H1 (cell line): Measurements from ENCODE around the gene TRIM43. TPM values are rescaled to one million over a fixed set of nuclear protein-coding genes. Genes with fewer than 3 reads are reported as not detected.
"Not testable (repeated sequence)": the region's sequence is repeated elsewhere in the genome, so short reads cannot be mapped to it uniquely, and the experiment has no call there.

Experiments
- CTCF ChIA-PET: fragments of 300-600 bp; sonication (Branson Sonifier 250); formaldehyde crosslinking; loops from one replicate; lab custom pipeline; 2021; ENCODE audit not compliant: partially characterized antibody; lab: Charles Lee
- POLR2A ChIA-PET: fragments of 300-600 bp; sonication (Branson Sonifier 250); formaldehyde crosslinking; loops from one replicate; lab custom pipeline; 2021; ENCODE audit warnings: inconsistent platforms; ENCODE audit not compliant: partially characterized antibody; lab: Charles Lee
- DNase-seq, 2 experiments: peaks; one replicate each; pipeline versions ENCODE4 v3.0.0 to v3.0.0-alpha.2; 2010 to 2022; ENCODE audit warnings: low spot score in 2 of 2, low read depth in 1 of 2, mixed read lengths in 1 of 2
- FAIRE-seq: peaks from 2 replicates; lab custom pipeline; 2011; peaks lifted over from hg19 to GRCh38; lab: Jason Lieb, UNC
- H2AFZ ChIP-seq: 2 replicates; pipeline ENCODE4 v1.8.1; 2012; ENCODE audit warnings: low read length, inconsistent platforms
- H2AK5ac ChIP-seq: 2 replicates; pipeline ENCODE4 v1.6.1; 2013; ENCODE audit warnings: low read depth, low read length
- H2BK120ac ChIP-seq: replicated peaks from 2 replicates; pipeline ENCODE3; 2013; ENCODE audit warnings: low read depth, low read length, inconsistent platforms
- H2BK12ac ChIP-seq: 2 replicates; pipeline ENCODE4 v1.6.1; 2013; ENCODE audit warnings: low read depth, low read length
- H2BK15ac ChIP-seq: 2 replicates; pipeline ENCODE4 v1.6.1; 2013; ENCODE audit warnings: low read length
- H2BK20ac ChIP-seq: 2 replicates; pipeline ENCODE4 v1.6.1; 2013; ENCODE audit warnings: low read length
- H2BK5ac ChIP-seq: 2 replicates; pipeline ENCODE4 v1.6.1; 2013; ENCODE audit warnings: low read depth, low read length
- H3K14ac ChIP-seq: 2 replicates; pipeline ENCODE4 v1.6.1; 2013; ENCODE audit warnings: inconsistent platforms; ENCODE audit not compliant: insufficient read length
- H3K18ac ChIP-seq: 2 replicates; pipeline ENCODE4 v1.6.1; 2013; ENCODE audit warnings: low read length; ENCODE audit errors: extremely low read depth
- H3K23ac ChIP-seq: 2 replicates; pipeline ENCODE4 v1.6.1; 2013; ENCODE audit warnings: inconsistent platforms; ENCODE audit not compliant: insufficient read length
- H3K23me2 ChIP-seq: 2 replicates; pipeline ENCODE4 v1.6.1; 2013; ENCODE audit warnings: low read depth, low read length
- H3K27ac ChIP-seq: 2 replicates; pipeline ENCODE4 v1.6.1; 2011; ENCODE audit warnings: low read depth, low read length, inconsistent platforms
- H3K27me3 ChIP-seq, 4 experiments: replicated peaks in 1 of 4; 1 replicate in 1 of 4; 2 replicates in 3 of 4; pipeline versions ENCODE4 v1.6.1 to v1.8.1; 2011 to 2013; ENCODE audit warnings: low read length in 3 of 4, mild to moderate bottlenecking in 3 of 4, inconsistent platforms in 2 of 4, mixed read lengths in 2 of 4, moderate library complexity in 1 of 4; ENCODE audit not compliant: control insufficient read depth in 3 of 4, insufficient read depth in 3 of 4; ENCODE audit errors: extremely low read depth in 1 of 4
- H3K36me3 ChIP-seq, 4 experiments: 2 replicates each; pipeline versions ENCODE4 v1.6.1 to v1.8.1; 2011 to 2013; ENCODE audit warnings: mild to moderate bottlenecking in 4 of 4, low read length in 3 of 4, moderate library complexity in 2 of 4, control low read depth in 1 of 4, inconsistent platforms in 1 of 4; ENCODE audit not compliant: insufficient read depth in 4 of 4, control insufficient read depth in 2 of 4
- H3K4ac ChIP-seq: replicated peaks from 2 replicates; pipeline ENCODE3; 2013; ENCODE audit warnings: low read length, low read depth, mixed read lengths, inconsistent platforms; ENCODE audit not compliant: insufficient read length
- H3K4me1 ChIP-seq, 4 experiments: replicated peaks in 1 of 4; 1 replicate in 1 of 4; 2 replicates in 3 of 4; pipeline versions ENCODE4 v1.6.1 to v1.8.1; 2011 to 2013; ENCODE audit warnings: low read length in 3 of 4, inconsistent platforms in 2 of 4, mixed read lengths in 1 of 4; ENCODE audit not compliant: insufficient read depth in 4 of 4, control insufficient read depth in 3 of 4
- H3K4me2 ChIP-seq, 2 experiments: 2 replicates each; pipeline versions ENCODE4 v1.6.1 to v1.8.1; 2011 to 2013; ENCODE audit warnings: low read depth in 2 of 2, low read length in 2 of 2, control low read depth in 1 of 2, inconsistent platforms in 1 of 2, mild to moderate bottlenecking in 1 of 2; ENCODE audit not compliant: insufficient read depth in 1 of 2
- H3K4me3 ChIP-seq, 4 experiments: fragments of 200-600, 300-600 bp in 1 of 4; sonication (generic), shearing (Covaris generic), sonication (Bioruptor Twin) in 1 of 4; 2 replicates each; pipeline versions ENCODE4 v1.5.1 to v1.8.1; 2011 to 2016; ENCODE audit warnings: low read length in 4 of 4, low read depth in 3 of 4, control low read depth in 2 of 4, inconsistent platforms in 2 of 4, mild to moderate bottlenecking in 2 of 4, mixed read lengths in 1 of 4, moderate library complexity in 1 of 4; ENCODE audit not compliant: insufficient read depth in 2 of 4; ENCODE audit errors: extremely low read depth in 1 of 4
- H3K56ac ChIP-seq: replicated peaks from 2 replicates; pipeline ENCODE3; 2013; ENCODE audit warnings: low read depth, mild to moderate bottlenecking, mixed read lengths, low read length, inconsistent platforms; ENCODE audit not compliant: insufficient read length
- H3K79me1 ChIP-seq: 2 replicates; pipeline ENCODE4 v1.6.1; 2013; ENCODE audit warnings: low read depth, low read length, control low read depth
- H3K79me2 ChIP-seq, 2 experiments: 2 replicates each; pipeline versions ENCODE4 v1.6.1 to v1.8.1; 2012 to 2013; ENCODE audit warnings: low read length in 2 of 2, mild to moderate bottlenecking in 2 of 2, inconsistent platforms in 1 of 2; ENCODE audit not compliant: insufficient read depth in 2 of 2, control insufficient read depth in 1 of 2
- H3K9ac ChIP-seq, 4 experiments: replicated peaks in 1 of 4; 1 replicate in 1 of 4; 2 replicates in 3 of 4; pipeline versions ENCODE4 v1.6.1 to v1.8.1; 2011 to 2013; ENCODE audit warnings: low read depth in 3 of 4, low read length in 3 of 4, control low read depth in 2 of 4, mild to moderate bottlenecking in 2 of 4, moderate library complexity in 2 of 4, inconsistent platforms in 1 of 4; ENCODE audit errors: extremely low read depth in 1 of 4
- H3K9me3 ChIP-seq, 2 experiments: 2 replicates each; pipeline versions ENCODE4 v1.6.1 to v1.8.1; 2012 to 2013; ENCODE audit warnings: mild to moderate bottlenecking in 2 of 2, moderate library complexity in 2 of 2, control low read depth in 1 of 2, inconsistent platforms in 1 of 2, low read depth in 1 of 2, low read length in 1 of 2, mixed read lengths in 1 of 2; ENCODE audit not compliant: insufficient read depth in 2 of 2
- H4K20me1 ChIP-seq, 2 experiments: replicated peaks in 1 of 2; 2 replicates each; pipeline versions ENCODE3 to v1.8.1; 2011 to 2013; ENCODE audit warnings: inconsistent platforms in 2 of 2, low read length in 2 of 2, mild to moderate bottlenecking in 1 of 2; ENCODE audit not compliant: insufficient read depth in 2 of 2, control insufficient read depth in 1 of 2
- H4K5ac ChIP-seq: 2 replicates; pipeline ENCODE4 v1.6.1; 2013; ENCODE audit warnings: low read length, low read depth, mixed read lengths, inconsistent platforms; ENCODE audit not compliant: insufficient read length
- H4K8ac ChIP-seq: 2 replicates; pipeline ENCODE4 v1.8.0; 2013; ENCODE audit warnings: mild to moderate bottlenecking, moderate library complexity, low read length, inconsistent platforms; ENCODE audit not compliant: insufficient read depth; ENCODE audit errors: extremely low read depth
- H4K91ac ChIP-seq: replicated peaks from 2 replicates; pipeline ENCODE3; 2013; ENCODE audit warnings: low read length, mixed read lengths, inconsistent platforms; ENCODE audit not compliant: insufficient read length
- WGBS, 2 experiments: shearing (Covaris generic) in 1 of 2; methylation state at CpG; one replicate each; pipeline versions ENCODE4 v1.1.6 to v1.1.7; 2013 to 2015; ENCODE audit warnings: low lambda C conversion rate in 2 of 2, mixed read lengths in 2 of 2, inconsistent platforms in 1 of 2, low coverage in 1 of 2, missing lambda C conversion rate in 1 of 2; ENCODE audit not compliant: insufficient replicate concordance in 2 of 2, insufficient coverage in 1 of 2, insufficient read length in 1 of 2; ENCODE audit errors: extremely low coverage in 1 of 2, missing lambda C conversion rate in 1 of 2; 5-methylcytosine and 5-hydroxymethylcytosine counted together
- polyA plus RNA-seq, 7 experiments: library from polyadenylated mRNA; depleted of rRNA in 3 of 7; stranded (reverse) in 5 of 7; unstranded in 2 of 7; fragments of >200 nt in 5 of 7; fragments of 200-250 nt in 2 of 7; gene quantifications; 1 replicate in 5 of 7; 2 replicates in 1 of 7; 4 replicates in 1 of 7; pipeline versions ENCODE4 v1.2.1 to v1.2.3, GENCODE V29; 2011 to 2013; ENCODE audit warnings: missing spikeins in 2 of 7, mixed read lengths in 2 of 7
- total RNA-seq: library from RNA; stranded (reverse); fragmentation: NEBNext Ultra II Directional; extraction: Animal tissue kit (Norgen Biotek cat#: 25700); gene quantifications from 2 replicates; pipeline ENCODE4 v1.2.1, GENCODE V29; 2021

Gene TRIM43
- total and polyA plus RNA-seq, 2 of the 8 experiments (the other 6 are each of a cell fraction or from before 2014, with no cell fraction given) = not detected

- H3K27me3 ChIP-seq, H2BK5ac ChIP-seq, H3K9ac ChIP-seq, POLR2A ChIA-PET, H3K18ac ChIP-seq, H3K9me3 ChIP-seq, H2BK120ac ChIP-seq, H2AK5ac ChIP-seq, H3K79me2 ChIP-seq, FAIRE-seq, H3K27ac ChIP-seq, DNase-seq, H2BK20ac ChIP-seq, H3K23me2 ChIP-seq, H3K79me1 ChIP-seq, H2AFZ ChIP-seq, H4K8ac ChIP-seq, H3K14ac ChIP-seq, H4K91ac ChIP-seq, CTCF ChIA-PET, H2BK15ac ChIP-seq, H2BK12ac ChIP-seq, H3K56ac ChIP-seq, H4K5ac ChIP-seq, H3K4me1 ChIP-seq, H3K4ac ChIP-seq, H3K4me2 ChIP-seq, H4K20me1 ChIP-seq, H3K4me3 ChIP-seq, H3K36me3 ChIP-seq, H3K23ac ChIP-seq: not testable (repeated sequence)
- WGBS, 2 experiments = no CpG with 5 or more reads among the region's 2 CpGs
These were observed 50.0 kb downstream of the TRIM43 start for GRCh38 chr2:95641787-95642186.

- H3K23me2 ChIP-seq, H3K4me1 ChIP-seq, H4K91ac ChIP-seq, H3K79me1 ChIP-seq, H3K23ac ChIP-seq, H3K56ac ChIP-seq, H2BK15ac ChIP-seq, H3K36me3 ChIP-seq, FAIRE-seq, H3K18ac ChIP-seq, H4K8ac ChIP-seq, H3K9me3 ChIP-seq, H3K79me2 ChIP-seq, H2AK5ac ChIP-seq, H3K27me3 ChIP-seq, H4K20me1 ChIP-seq, H3K9ac ChIP-seq, H2AFZ ChIP-seq, H3K4me2 ChIP-seq, H2BK120ac ChIP-seq, H2BK20ac ChIP-seq, H2BK5ac ChIP-seq, H3K14ac ChIP-seq, POLR2A ChIA-PET, H2BK12ac ChIP-seq, CTCF ChIA-PET, H3K4ac ChIP-seq, H3K4me3 ChIP-seq, DNase-seq, H3K27ac ChIP-seq, H4K5ac ChIP-seq: not testable (repeated sequence)
- 67% methylated on average over 1 of the region's 2 CpGs; no CpG with 5 or more reads in 1 of the 2 experiments for WGBS, 2 experiments
These were observed 50.6 kb downstream of the TRIM43 start for GRCh38 chr2:95642360-95642759.
